SK-N-SH (cell line): ENCODE data around the gene CEP63.

Source experiments
- EZH2phosphoT487 ChIP-seq: fragments of 200-600 bp; sonication (generic); IDR thresholded peaks from 2 replicates; pipeline ENCODE4 v1.6.1; 2017; ENCODE audit warnings: low read depth, mixed run types, mild to moderate bottlenecking, antibody characterized with exemption, moderate library complexity, borderline replicate concordance
- FOXJ3 ChIP-seq: sonication (generic); formaldehyde crosslinking; IDR thresholded peaks from 2 replicates; pipeline ENCODE4 v1.5.1; 2020; ENCODE audit warnings: mild to moderate bottlenecking, missing genetic modification reagents
- YY1 ChIP-seq: IDR thresholded peaks from 2 replicates; pipeline ENCODE4 v1.4.0; 2012; ENCODE audit warnings: low read depth, mild to moderate bottlenecking
- TF ChIP-seq, protein P1 (sequence below): fragments of 200-600 bp; sonication (generic); IDR thresholded peaks from 2 replicates; pipeline ENCODE4 v1.6.1; 2017; ENCODE audit warnings: antibody characterized with exemption, mild to moderate bottlenecking, moderate library complexity

DNA sequence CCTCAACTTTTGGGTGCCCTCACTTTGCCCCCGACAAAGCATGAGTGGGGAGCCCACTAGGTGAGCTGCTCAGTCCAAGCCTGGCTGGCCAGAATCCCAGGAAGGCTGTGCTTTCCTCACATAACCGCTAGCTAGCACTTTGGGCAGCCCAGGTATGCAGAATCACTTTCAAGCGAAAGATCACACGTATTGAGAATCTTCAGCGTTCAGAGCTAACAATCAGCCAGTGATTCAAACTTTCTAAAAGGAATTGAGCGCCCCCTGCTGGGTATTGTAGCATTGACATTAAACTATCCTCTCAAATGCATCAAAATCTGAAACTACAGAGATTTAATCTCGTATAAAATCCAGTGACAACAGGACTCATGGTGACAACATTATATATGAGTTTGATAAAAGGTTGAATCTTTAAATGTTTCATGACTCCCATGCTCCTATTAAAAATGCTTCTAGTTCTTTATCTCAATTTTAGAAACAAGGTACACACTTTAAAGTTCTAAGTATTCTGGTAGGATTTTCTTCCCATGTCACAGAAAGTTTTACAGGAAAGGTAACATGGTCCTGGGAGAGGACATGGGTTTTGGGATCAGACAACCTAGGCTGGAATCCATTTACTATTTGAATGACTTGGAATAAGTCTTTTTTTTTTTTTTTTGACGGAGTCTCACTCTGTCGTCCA, 11.8 kb upstream of the CEP63 start:
- TF ChIP-seq EZH2phosphoT487, result no peak
- no peak for TF ChIP-seq YY1
- TF ChIP-seq, protein P1, sequence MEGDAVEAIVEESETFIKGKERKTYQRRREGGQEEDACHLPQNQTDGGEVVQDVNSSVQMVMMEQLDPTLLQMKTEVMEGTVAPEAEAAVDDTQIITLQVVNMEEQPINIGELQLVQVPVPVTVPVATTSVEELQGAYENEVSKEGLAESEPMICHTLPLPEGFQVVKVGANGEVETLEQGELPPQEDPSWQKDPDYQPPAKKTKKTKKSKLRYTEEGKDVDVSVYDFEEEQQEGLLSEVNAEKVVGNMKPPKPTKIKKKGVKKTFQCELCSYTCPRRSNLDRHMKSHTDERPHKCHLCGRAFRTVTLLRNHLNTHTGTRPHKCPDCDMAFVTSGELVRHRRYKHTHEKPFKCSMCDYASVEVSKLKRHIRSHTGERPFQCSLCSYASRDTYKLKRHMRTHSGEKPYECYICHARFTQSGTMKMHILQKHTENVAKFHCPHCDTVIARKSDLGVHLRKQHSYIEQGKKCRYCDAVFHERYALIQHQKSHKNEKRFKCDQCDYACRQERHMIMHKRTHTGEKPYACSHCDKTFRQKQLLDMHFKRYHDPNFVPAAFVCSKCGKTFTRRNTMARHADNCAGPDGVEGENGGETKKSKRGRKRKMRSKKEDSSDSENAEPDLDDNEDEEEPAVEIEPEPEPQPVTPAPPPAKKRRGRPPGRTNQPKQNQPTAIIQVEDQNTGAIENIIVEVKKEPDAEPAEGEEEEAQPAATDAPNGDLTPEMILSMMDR, result peak; percentile 81
- TF ChIP-seq FOXJ3 (CRISPR knock-in tag), result no peak
